GM19397 (cell line): ENCODE data around the gene HEBP1.

ENCODE experiments used
- ATAC-seq: cut with Tn5 transposase; IDR thresholded peaks from one replicate; pipeline ENCODE4 v1.9.1; 2021; ENCODE audit warnings: mild to moderate bottlenecking, moderate library complexity; ENCODE audit not compliant: unreplicated experiment

The HEBP1 gene

GRCh38 chr12:13024531-13024916 lies 24.5 kb upstream of the HEBP1 start:
- no peak for ATAC-seq

- no peak for ATAC-seq
Observed at GRCh38 chr12:13023811-13024530, 23.9 kb upstream of the HEBP1 start.

GRCh38 chr12:13022851-13023271 lies 22.8 kb upstream of the HEBP1 start:
- no peak for ATAC-seq

GRCh38 chr12:13011098-13011497 lies 11.0 kb upstream of the HEBP1 start:
- no peak for ATAC-seq

GRCh38 chr12:13008741-13009380 lies 8.8 kb upstream of the HEBP1 start:
- no peak for ATAC-seq

- no peak for ATAC-seq
Observed at GRCh38 chr12:13007496-13008233, 7.6 kb upstream of the HEBP1 start.

- ATAC-seq, result no peak
Observed at GRCh38 chr12:13005649-13006048, 5.6 kb upstream of the HEBP1 start.

GRCh38 chr12:13004986-13005385 lies 4.9 kb upstream of the HEBP1 start:
- ATAC-seq, result no peak

- ATAC-seq, result no peak
Observed at GRCh38 chr12:13004361-13004760, 4.3 kb upstream of the HEBP1 start.

- ATAC-seq, result no peak
Observed at GRCh38 chr12:13002301-13003097, 2.4 kb upstream of the HEBP1 start.

GRCh38 chr12:13001775-13002040 lies 1.6 kb upstream of the HEBP1 start:
- no peak for ATAC-seq

- no peak for ATAC-seq
Observed at GRCh38 chr12:13000925-13001774, 1.1 kb upstream of the HEBP1 start.

- peak; percentile 34 for ATAC-seq
Observed at GRCh38 chr12:13000616-13000924, 505 bp upstream of the HEBP1 start.

GRCh38 chr12:12999271-12999958 lies 650 bp downstream of the HEBP1 start:
- no peak for ATAC-seq

GRCh38 chr12:12998248-12998647 lies 1.8 kb downstream of the HEBP1 start:
- ATAC-seq, result no peak

GRCh38 chr12:12997734-12998133 lies 2.3 kb downstream of the HEBP1 start:
- no peak for ATAC-seq

GRCh38 chr12:12997156-12997555 lies 2.9 kb downstream of the HEBP1 start:
- no peak for ATAC-seq

- ATAC-seq, result no peak
Observed at GRCh38 chr12:12996209-12996608, 3.9 kb downstream of the HEBP1 start.

- no peak for ATAC-seq
Observed at GRCh38 chr12:12995088-12995487, 5.0 kb downstream of the HEBP1 start.

- no peak for ATAC-seq
Observed at GRCh38 chr12:12993367-12993766, 6.7 kb downstream of the HEBP1 start.
